Vagina (tissue), 2 donors: ENCODE data around the gene TMPRSS11E.

Experiments used
- POLR2A ChIP-seq, 2 donors: fragments of 450-650 bp; IDR thresholded peaks; one replicate each; pipeline ENCODE4 v1.6.1; 2017; ENCODE audit warnings: antibody characterized with exemption in 2 of 2, mild to moderate bottlenecking in 2 of 2, moderate library complexity in 2 of 2
- POLR2AphosphoS5 ChIP-seq, 2 donors: sonication (generic); formaldehyde crosslinking; IDR thresholded peaks; one replicate each; pipeline ENCODE4 v1.9.0; 2017; ENCODE audit warnings: antibody characterized with exemption in 2 of 2, mild to moderate bottlenecking in 2 of 2, low read depth in 1 of 2; ENCODE audit not compliant: insufficient read depth in 1 of 2
- TF ChIP-seq, protein P1 (sequence below), 3 experiments: fragments of 450-650 bp in 2 of 3; fragments of 200-600 bp in 1 of 3; sonication (generic) in 1 of 3; IDR thresholded peaks; one replicate each; pipeline ENCODE4 v1.5.1; 2017 to 2019; ENCODE audit warnings: antibody characterized with exemption in 3 of 3, mild to moderate bottlenecking in 2 of 3, moderate library complexity in 2 of 3

DNA sequence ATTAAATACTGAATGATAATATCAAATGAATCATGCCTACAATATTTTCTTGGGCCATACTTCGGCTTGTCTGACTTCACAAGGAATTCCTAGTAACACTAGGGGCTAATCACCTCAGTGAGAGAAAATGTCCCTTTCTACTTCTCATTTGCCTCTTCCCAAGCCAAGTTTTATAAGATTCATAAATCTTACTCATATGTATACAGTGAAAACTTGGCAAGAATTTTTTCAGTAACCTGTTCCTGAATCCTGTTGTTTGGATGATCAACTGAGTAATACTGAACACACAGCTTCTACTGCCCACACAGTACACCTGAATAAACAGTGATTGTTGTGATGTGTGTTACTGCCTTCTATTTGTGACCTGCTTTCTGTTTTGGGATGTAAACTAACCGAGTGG lies 16.5 kb downstream of the TMPRSS11E start:
- TF ChIP-seq, protein P1, sequence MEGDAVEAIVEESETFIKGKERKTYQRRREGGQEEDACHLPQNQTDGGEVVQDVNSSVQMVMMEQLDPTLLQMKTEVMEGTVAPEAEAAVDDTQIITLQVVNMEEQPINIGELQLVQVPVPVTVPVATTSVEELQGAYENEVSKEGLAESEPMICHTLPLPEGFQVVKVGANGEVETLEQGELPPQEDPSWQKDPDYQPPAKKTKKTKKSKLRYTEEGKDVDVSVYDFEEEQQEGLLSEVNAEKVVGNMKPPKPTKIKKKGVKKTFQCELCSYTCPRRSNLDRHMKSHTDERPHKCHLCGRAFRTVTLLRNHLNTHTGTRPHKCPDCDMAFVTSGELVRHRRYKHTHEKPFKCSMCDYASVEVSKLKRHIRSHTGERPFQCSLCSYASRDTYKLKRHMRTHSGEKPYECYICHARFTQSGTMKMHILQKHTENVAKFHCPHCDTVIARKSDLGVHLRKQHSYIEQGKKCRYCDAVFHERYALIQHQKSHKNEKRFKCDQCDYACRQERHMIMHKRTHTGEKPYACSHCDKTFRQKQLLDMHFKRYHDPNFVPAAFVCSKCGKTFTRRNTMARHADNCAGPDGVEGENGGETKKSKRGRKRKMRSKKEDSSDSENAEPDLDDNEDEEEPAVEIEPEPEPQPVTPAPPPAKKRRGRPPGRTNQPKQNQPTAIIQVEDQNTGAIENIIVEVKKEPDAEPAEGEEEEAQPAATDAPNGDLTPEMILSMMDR (IDR thresholded peaks at IDR 0.05): no peak
- no peak for TF ChIP-seq POLR2AphosphoS5 (IDR thresholded peaks at IDR 0.05; ENCODE audit: insufficient read depth in 1 of 2, low read depth in 1 of 2)
- no peak for TF ChIP-seq POLR2A (IDR thresholded peaks at IDR 0.05)
